Duodenal mucosa (tissue), 2 donors: ENCODE data around the gene GABRB2.

Source experiments
- H3K27ac ChIP-seq: one replicate; pipeline ENCODE4 v1.7.0; 2013; ENCODE audit warnings: low read depth, low read length
- H3K27me3 ChIP-seq, 2 donors: one replicate each; pipeline ENCODE4 v1.7.0; 2013; ENCODE audit warnings: low read length in 2 of 2, control low read depth in 1 of 2; ENCODE audit not compliant: insufficient read depth in 2 of 2, control insufficient read depth in 1 of 2
- H3K36me3 ChIP-seq, 2 donors: one replicate each; pipeline ENCODE4 v1.7.0; 2013; ENCODE audit warnings: low read length in 2 of 2, control low read depth in 1 of 2; ENCODE audit not compliant: insufficient read depth in 2 of 2, control insufficient read depth in 1 of 2
- H3K4me1 ChIP-seq, 2 donors: one replicate each; pipeline ENCODE4 v1.7.0; 2013; ENCODE audit warnings: low read length in 2 of 2, control low read depth in 1 of 2; ENCODE audit not compliant: insufficient read depth in 2 of 2, control insufficient read depth in 1 of 2
- H3K4me3 ChIP-seq, 2 donors: one replicate each; pipeline ENCODE4 v1.7.0; 2013; ENCODE audit warnings: low read length in 2 of 2, low read depth in 1 of 2
- H3K9ac ChIP-seq, 2 donors: one replicate each; pipeline ENCODE4 v1.7.0; 2013; ENCODE audit warnings: low read length in 2 of 2, low read depth in 1 of 2
- H3K9me3 ChIP-seq, 2 donors: one replicate each; pipeline ENCODE4 v1.7.0; 2013; ENCODE audit warnings: low read length in 2 of 2, control low read depth in 1 of 2; ENCODE audit not compliant: control insufficient read depth in 1 of 2

GABRB2 gene

DNA sequence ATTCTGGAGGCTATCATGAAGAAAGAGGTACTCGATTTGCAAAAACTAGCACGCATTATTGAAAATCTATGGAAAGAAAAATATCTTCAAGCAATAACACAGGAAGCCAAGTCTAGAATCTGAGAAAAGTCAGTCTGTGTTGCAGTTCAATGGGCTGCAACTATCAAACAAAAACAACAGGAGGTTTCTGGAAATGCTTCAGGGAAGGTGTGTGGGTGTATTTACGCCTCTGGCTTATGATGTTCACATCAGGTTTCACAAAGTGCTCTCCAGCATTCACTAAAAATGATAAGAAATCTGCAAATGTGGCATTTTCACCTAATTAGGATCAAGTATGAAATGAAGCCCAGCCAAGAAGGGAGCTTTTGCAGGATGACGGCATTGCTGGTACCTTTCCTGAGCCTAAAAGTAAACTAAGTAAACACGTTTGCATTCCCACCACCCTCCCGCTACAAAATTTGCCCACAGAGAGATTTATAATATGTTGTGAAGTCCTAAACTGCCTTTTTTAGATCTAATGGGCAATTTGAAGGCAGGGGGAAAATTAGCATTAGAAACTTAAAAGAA, 146.4 kb downstream of the GABRB2 start:
- Histone ChIP-seq H3K9ac (no peak overlapping the region), H3K36me3 (no peaks in the 10 kb centered on the region), H3K9me3 (no peaks in the 10 kb centered on the region), H3K27ac (no peak overlapping the region), H3K4me1 (no peaks in the 10 kb centered on the region), H3K27me3 (no peaks in the 10 kb centered on the region), H3K4me3 (no peak overlapping the region)

GRCh38 chr5:161397448-161397847, 149.1 kb downstream of the GABRB2 start:
- no peak overlapping the region for H3K27ac ChIP-seq
- no peaks in the 10 kb centered on the region for H3K9me3 ChIP-seq
- no peak overlapping the region for H3K9ac ChIP-seq
- H3K4me1 ChIP-seq = no peaks in the 10 kb centered on the region
- no peaks in the 10 kb centered on the region for H3K36me3 ChIP-seq
- H3K4me3 ChIP-seq = no peak overlapping the region
- no peaks in the 10 kb centered on the region for H3K27me3 ChIP-seq

- no peak overlapping the region for H3K9ac ChIP-seq
- H3K9me3 ChIP-seq = no peaks in the 10 kb centered on the region
- H3K4me3 ChIP-seq = no peak overlapping the region
- no peaks in the 10 kb centered on the region for H3K36me3 ChIP-seq
- H3K27me3 ChIP-seq = no peaks in the 10 kb centered on the region
- H3K4me1 ChIP-seq = no peaks in the 10 kb centered on the region
- H3K27ac ChIP-seq = no peak overlapping the region
Measured at GRCh38 chr5:161396171-161396570, 150.4 kb downstream of the GABRB2 start.

DNA sequence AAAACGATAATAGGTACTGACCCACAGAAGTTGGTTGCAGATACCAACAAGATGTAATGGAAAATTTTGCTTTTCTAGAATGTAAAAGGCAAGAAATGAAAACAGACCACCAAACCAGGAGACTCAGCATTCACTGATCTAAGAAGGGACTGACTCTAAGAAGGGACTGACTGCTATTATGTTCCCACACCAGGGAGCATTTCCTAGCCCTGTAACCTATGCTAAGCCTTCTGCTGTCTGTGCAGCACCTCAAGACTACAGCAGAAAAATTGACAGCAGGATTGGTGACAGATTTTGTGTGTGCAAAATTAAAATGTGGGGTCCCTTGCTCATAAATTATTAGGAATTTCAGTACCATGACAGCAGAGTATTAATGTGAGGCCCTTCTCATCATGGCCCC, 154.8 kb downstream of the GABRB2 start:
- no peaks in the 10 kb centered on the region for H3K4me1 ChIP-seq
- no peaks in the 10 kb centered on the region for H3K27me3 ChIP-seq
- H3K9me3 ChIP-seq = no peaks in the 10 kb centered on the region
- H3K9ac ChIP-seq = no peak overlapping the region
- H3K36me3 ChIP-seq = no peaks in the 10 kb centered on the region
- no peak overlapping the region for H3K4me3 ChIP-seq
- H3K27ac ChIP-seq = no peak overlapping the region

DNA sequence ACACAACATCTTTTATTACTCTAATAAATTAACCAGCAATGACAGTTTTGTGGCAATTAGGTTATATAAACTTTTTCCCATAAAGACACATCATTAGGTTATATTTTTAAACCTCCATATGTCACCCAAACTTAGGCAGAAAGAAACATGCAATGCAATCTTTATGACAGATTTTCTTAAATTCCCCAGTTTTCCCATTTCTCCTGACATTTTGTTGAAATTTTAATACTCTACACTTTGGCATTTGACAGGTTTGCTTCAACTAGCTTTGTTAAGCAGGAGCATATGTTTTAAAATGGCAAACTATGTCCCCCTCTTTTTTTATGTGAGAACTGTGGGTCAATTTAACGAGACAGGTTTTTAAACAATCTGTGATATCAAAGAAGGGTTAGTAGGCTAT, 155.5 kb downstream of the GABRB2 start:
- H3K27ac ChIP-seq = no peak overlapping the region
- no peak overlapping the region for H3K9ac ChIP-seq
- H3K9me3 ChIP-seq = no peaks in the 10 kb centered on the region
- no peaks in the 10 kb centered on the region for H3K27me3 ChIP-seq
- no peaks in the 10 kb centered on the region for H3K4me1 ChIP-seq
- H3K4me3 ChIP-seq = no peak overlapping the region
- H3K36me3 ChIP-seq = no peaks in the 10 kb centered on the region

GRCh38 chr5:161387121-161387520, 159.4 kb downstream of the GABRB2 start:
- no peaks in the 10 kb centered on the region for H3K27me3 ChIP-seq
- H3K9me3 ChIP-seq = no peaks in the 10 kb centered on the region
- no peak overlapping the region for H3K9ac ChIP-seq
- H3K4me3 ChIP-seq = no peak overlapping the region
- no peak overlapping the region for H3K27ac ChIP-seq
- no peaks in the 10 kb centered on the region for H3K36me3 ChIP-seq
- H3K4me1 ChIP-seq = no peaks in the 10 kb centered on the region

GRCh38 chr5:161385027-161385426, 161.5 kb downstream of the GABRB2 start:
- H3K4me1 ChIP-seq = no peaks in the 10 kb centered on the region
- H3K9ac ChIP-seq = no peak overlapping the region
- H3K27me3 ChIP-seq = no peaks in the 10 kb centered on the region
- H3K4me3 ChIP-seq = no peak overlapping the region
- H3K9me3 ChIP-seq = no peaks in the 10 kb centered on the region
- H3K27ac ChIP-seq = no peak overlapping the region
- H3K36me3 ChIP-seq = no peaks in the 10 kb centered on the region

DNA sequence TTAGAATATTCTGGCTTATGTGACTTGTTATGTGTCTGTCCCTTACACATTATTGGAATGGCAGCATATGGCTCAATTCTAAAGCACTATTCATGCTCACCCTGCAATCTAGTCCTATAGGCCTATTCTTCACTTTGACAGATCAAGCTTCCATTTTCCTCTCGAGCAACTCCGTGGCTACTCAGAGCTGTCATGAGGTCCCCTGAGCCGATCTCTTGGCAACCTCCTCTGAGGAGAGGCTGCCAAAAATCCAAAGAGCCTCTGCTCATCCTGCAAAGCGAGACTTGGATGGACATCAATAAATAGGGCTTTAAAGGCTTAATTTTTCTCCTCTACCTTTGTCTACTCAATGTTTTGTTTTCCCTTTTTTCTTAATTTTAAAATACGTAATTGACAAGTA, 163.8 kb downstream of the GABRB2 start:
- Histone ChIP-seq H3K9ac (no peak overlapping the region), H3K27ac (no peak overlapping the region), H3K4me3 (no peak overlapping the region), H3K27me3 (no peaks in the 10 kb centered on the region), H3K9me3 (no peaks in the 10 kb centered on the region), H3K4me1 (no peaks in the 10 kb centered on the region), H3K36me3 (no peaks in the 10 kb centered on the region)

DNA sequence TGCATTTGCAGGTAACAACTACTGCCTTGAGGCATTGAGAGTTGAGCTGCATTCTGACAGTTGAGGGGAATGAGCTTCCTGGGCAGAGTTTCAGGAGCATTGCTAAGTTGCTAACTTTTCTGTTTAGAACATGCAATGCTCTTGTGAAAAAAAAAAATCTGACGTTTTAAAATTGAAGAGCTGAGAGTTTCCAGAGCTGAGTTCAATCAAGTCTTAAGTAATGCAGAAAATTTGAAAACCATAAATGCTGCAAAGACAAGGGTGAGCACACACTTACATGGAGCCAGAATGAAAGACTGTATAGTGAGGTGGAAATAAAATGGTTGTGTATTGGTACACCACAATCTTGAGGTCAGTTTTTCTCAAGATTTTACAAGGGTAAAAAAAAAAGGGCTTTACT, 166.0 kb downstream of the GABRB2 start:
- Histone ChIP-seq H3K27me3 (no peaks in the 10 kb centered on the region), H3K27ac (no peak overlapping the region), H3K9me3 (no peaks in the 10 kb centered on the region), H3K36me3 (no peaks in the 10 kb centered on the region), H3K4me1 (no peaks in the 10 kb centered on the region), H3K9ac (no peak overlapping the region), H3K4me3 (no peak overlapping the region)

DNA sequence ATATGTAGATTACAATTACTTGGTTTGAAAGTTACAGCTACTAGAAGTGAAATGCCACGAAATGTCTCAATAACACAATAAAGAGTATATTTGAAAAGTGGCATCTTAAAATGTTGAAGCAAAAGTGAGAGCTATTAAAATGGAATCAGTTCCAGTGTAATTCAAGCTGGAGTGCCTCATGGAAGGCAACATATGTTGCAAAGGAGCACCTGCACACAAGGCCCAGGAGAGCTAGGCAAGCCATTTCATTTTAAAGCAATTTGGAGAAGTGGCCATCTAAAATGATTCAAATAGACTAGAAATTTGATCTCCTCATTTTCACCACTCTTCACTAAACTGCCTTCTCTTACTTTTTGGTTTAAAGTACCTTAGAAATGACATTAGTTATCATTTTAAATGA, 167.8 kb downstream of the GABRB2 start:
- Histone ChIP-seq H3K27ac (no peak overlapping the region), H3K36me3 (no peaks in the 10 kb centered on the region), H3K9ac (no peak overlapping the region), H3K27me3 (no peaks in the 10 kb centered on the region), H3K4me1 (no peaks in the 10 kb centered on the region), H3K4me3 (no peak overlapping the region), H3K9me3 (no peaks in the 10 kb centered on the region)

DNA sequence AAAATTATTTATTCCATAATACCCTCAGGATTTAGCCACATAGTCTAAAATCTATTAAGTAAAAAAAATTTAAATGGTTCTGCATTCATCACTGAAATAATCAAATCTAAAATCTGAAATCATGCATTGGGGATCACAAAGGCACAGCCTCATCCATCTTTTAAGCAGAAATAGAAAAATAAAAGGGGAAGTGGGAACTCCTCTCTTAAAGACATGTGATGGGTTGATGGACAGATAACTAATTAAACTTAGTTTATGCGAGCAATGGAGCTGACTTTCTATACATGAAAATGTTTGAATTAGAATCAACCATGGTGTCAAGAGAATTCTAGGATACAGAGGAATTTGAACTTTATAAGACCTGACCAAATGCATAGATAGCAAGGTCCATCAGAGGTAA, 170.5 kb downstream of the GABRB2 start:
- H3K9ac ChIP-seq = no peak overlapping the region

More for the DNA sequence above, 170.5 kb downstream of the GABRB2 start:
- Histone ChIP-seq H3K27me3 (no peaks in the 10 kb centered on the region), H3K36me3 (no peaks in the 10 kb centered on the region), H3K4me1 (no peaks in the 10 kb centered on the region), H3K4me3 (no peak overlapping the region), H3K27ac (no peak overlapping the region), H3K9me3 (no peaks in the 10 kb centered on the region)
